Brain microvascular endothelial cell (primary cell): ENCODE results near the gene TEX48.

ENCODE experiments used
- DNase-seq: peaks from one replicate; pipeline ENCODE4 v3.0.0-alpha.2; 2020
- H3K27ac ChIP-seq: fragments of 250-450 bp; sonication (Bioruptor Pico); 2 replicates; pipeline ENCODE4 v1.5.1; 2020; ENCODE audit warnings: mild to moderate bottlenecking, moderate library complexity
- H3K27me3 ChIP-seq: fragments of 250-450 bp; sonication (Bioruptor Pico); replicated peaks from 2 replicates; pipeline ENCODE4 v1.5.1; 2020; ENCODE audit warnings: mild to moderate bottlenecking
- H3K36me3 ChIP-seq: fragments of 250-450 bp; sonication (Bioruptor Pico); replicated peaks from 2 replicates; pipeline ENCODE4 v1.5.1; 2020; ENCODE audit warnings: mild to moderate bottlenecking
- H3K4me3 ChIP-seq: 2 replicates; pipeline ENCODE4 v1.5.1; 2011; ENCODE audit warnings: low read depth, mild to moderate bottlenecking, control low read depth, low read length, moderate library complexity
- in situ Hi-C: cut with HindIII; loops from 2 replicates; pipeline ENCODE4 v1.10.0; 2017; ENCODE audit warnings: low sequenced_read_pairs, low pct_ligation_motif_present
- TF ChIP-seq, protein P1 (sequence below): IDR thresholded peaks from 2 replicates; pipeline ENCODE4 v1.5.1; 2011; ENCODE audit warnings: low read depth, mild to moderate bottlenecking, moderate library complexity, low read length, control low read depth, inconsistent platforms; ENCODE audit errors: missing control alignments

TEX48 gene

GRCh38 chr9:114680259-114681001 is 1.6 kb downstream of the TEX48 start:
- DNase-seq: no peak
- Histone ChIP-seq H3K27ac (no peak overlapping the region), H3K4me3 (no peak overlapping the region), H3K27me3 (no peaks in the 10 kb centered on the region), H3K36me3 (no peaks in the 10 kb centered on the region)
- TF ChIP-seq, protein P1, sequence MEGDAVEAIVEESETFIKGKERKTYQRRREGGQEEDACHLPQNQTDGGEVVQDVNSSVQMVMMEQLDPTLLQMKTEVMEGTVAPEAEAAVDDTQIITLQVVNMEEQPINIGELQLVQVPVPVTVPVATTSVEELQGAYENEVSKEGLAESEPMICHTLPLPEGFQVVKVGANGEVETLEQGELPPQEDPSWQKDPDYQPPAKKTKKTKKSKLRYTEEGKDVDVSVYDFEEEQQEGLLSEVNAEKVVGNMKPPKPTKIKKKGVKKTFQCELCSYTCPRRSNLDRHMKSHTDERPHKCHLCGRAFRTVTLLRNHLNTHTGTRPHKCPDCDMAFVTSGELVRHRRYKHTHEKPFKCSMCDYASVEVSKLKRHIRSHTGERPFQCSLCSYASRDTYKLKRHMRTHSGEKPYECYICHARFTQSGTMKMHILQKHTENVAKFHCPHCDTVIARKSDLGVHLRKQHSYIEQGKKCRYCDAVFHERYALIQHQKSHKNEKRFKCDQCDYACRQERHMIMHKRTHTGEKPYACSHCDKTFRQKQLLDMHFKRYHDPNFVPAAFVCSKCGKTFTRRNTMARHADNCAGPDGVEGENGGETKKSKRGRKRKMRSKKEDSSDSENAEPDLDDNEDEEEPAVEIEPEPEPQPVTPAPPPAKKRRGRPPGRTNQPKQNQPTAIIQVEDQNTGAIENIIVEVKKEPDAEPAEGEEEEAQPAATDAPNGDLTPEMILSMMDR: no peak
- in situ Hi-C loops: loop anchor here (25.0 kb wide), 1 partner anchor 332 kb away; no protein-coding TSS in a partner anchor

DNA sequence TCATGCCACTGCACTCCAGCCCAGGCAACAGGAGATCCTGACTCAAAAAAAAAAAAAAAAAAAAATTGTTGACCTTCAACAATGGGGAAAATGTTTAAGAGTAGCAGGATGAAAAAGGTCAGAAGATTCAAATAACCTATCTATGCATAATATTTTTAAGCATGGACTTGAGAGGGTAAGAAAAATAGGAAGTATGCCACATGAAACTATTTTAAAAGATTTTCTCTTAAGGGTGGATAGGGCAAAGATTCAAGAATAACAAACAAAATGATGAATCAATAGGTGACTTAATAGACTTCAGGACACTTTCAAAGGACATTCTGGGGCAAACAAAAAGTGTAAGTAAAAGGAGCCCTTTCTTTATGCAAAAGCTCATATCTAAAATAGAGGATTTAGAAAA is 3.2 kb downstream of the TEX48 start:
- H3K4me3 ChIP-seq: no peak overlapping the region
- in situ Hi-C loops: loop anchor here (10.0 to 25.0 kb wide), 2 partner anchors 56 to 334 kb away; no protein-coding TSS in a partner anchor
- no peak for DNase-seq
- H3K27ac ChIP-seq: no peak overlapping the region
- no peaks in the 10 kb centered on the region for H3K36me3 ChIP-seq
- no peaks in the 10 kb centered on the region for H3K27me3 ChIP-seq
- TF ChIP-seq, protein P1: no peak

DNA sequence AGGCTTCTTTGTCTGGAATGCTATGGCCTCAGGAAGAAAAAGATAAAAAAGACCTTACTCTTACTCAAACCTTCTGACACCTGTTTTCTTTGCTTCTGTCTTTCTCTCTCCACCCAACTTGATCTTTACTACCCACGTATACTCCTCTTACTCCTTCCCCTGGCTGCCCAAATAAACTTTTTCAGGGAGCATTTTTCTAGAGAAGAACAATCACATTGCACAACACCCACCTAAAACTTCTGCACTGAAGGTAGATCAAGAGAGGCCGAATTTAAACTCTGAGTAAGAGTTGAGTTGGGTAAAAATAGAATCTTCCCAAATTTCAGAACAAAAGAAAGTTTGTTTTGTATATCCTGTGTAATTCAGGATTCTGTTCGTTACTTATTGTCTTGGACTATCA is 3.9 kb downstream of the TEX48 start:
- in situ Hi-C loops: loop anchor here (10.0 to 25.0 kb wide), 2 partner anchors 57 to 334 kb away; no protein-coding TSS in a partner anchor
- Histone ChIP-seq H3K27ac (peak overlapping the region; percentile 68), H3K4me3 (no peak overlapping the region), H3K27me3 (no peaks in the 10 kb centered on the region), H3K36me3 (no peaks in the 10 kb centered on the region)
- TF ChIP-seq, protein P1: no peak
- no peak for DNase-seq

- H3K36me3 ChIP-seq: no peaks in the 10 kb centered on the region
- TF ChIP-seq, protein P1: no peak
- in situ Hi-C loops: loop anchor here (10.0 to 25.0 kb wide), 2 partner anchors 57 to 335 kb away; no protein-coding TSS in a partner anchor
- DNase-seq: peak; percentile 100
- no peak overlapping the region for H3K4me3 ChIP-seq
- H3K27me3 ChIP-seq: no peaks in the 10 kb centered on the region
- peak overlapping the region; percentile 68 for H3K27ac ChIP-seq
Observed at GRCh38 chr9:114677418-114677817, 4.6 kb downstream of the TEX48 start.

GRCh38 chr9:114676901-114677300 is 5.1 kb downstream of the TEX48 start:
- in situ Hi-C loops: loop anchor here (10.0 to 25.0 kb wide), 2 partner anchors 58 to 335 kb away; no protein-coding TSS in a partner anchor

More at GRCh38 chr9:114676901-114677300, 5.1 kb downstream of the TEX48 start:
- no peak for DNase-seq
- Histone ChIP-seq H3K27ac (peak overlapping the region; percentile 40), H3K4me3 (no peak overlapping the region), H3K36me3 (no peaks in the 10 kb centered on the region), H3K27me3 (no peaks in the 10 kb centered on the region)
- TF ChIP-seq, protein P1: no peak
